Ovary (tissue), 9 donors: ENCODE measurements around the gene FOCAD. TPM values are rescaled to one million over a fixed set of nuclear protein-coding genes. Genes with fewer than 3 reads are reported as not detected.

Source experiments
- DNase-seq, 5 donors: peaks; one replicate each; pipeline ENCODE4 v3.0.0-alpha.2; 2019 to 2020
- H3K27ac ChIP-seq, 2 donors: fragments of 200-600 bp; one replicate each; pipeline versions ENCODE4 v1.5.1 to v1.8.0; 2019 to 2022
- H3K27me3 ChIP-seq: fragments of 200-600 bp; one replicate; pipeline ENCODE4 v1.8.0; 2022
- H3K36me3 ChIP-seq: fragments of 200-600 bp; sonication (generic); one replicate; pipeline ENCODE4 v1.5.1; 2019
- H3K4me1 ChIP-seq: one replicate; pipeline ENCODE4 v1.8.1; 2013; ENCODE audit warnings: mild to moderate bottlenecking, moderate library complexity; ENCODE audit not compliant: insufficient read depth
- H3K4me3 ChIP-seq: fragments of 200-600 bp; sonication (generic); one replicate; pipeline ENCODE4 v1.5.1; 2017
- H3K9me3 ChIP-seq, 2 donors: fragments of 200-600 bp in 1 of 2; sonication (generic) in 1 of 2; one replicate each; pipeline versions ENCODE4 v1.5.1 to v1.8.1; 2013 to 2019; ENCODE audit warnings: mild to moderate bottlenecking in 1 of 2, moderate library complexity in 1 of 2
- EP300 ChIP-seq: sonication (generic); formaldehyde crosslinking; IDR thresholded peaks from one replicate; pipeline ENCODE4 v1.6.1; 2017; ENCODE audit warnings: antibody characterized with exemption
- POLR2A ChIP-seq: fragments of 450-650 bp; IDR thresholded peaks from one replicate; pipeline ENCODE4 v1.6.1; 2017; ENCODE audit warnings: antibody characterized with exemption, mild to moderate bottlenecking, moderate library complexity
- WGBS, 3 donors: extraction: QIAGEN DNeasy Blood & Tissue Kit in 1 of 3; methylation state at CpG; one replicate each; pipeline versions ENCODE4 v1.1.5 to v1.1.7; 2013 to 2017; 5-methylcytosine and 5-hydroxymethylcytosine counted together
- intact Hi-C, 4 donors: fragments of 100-400 bp; cut with DNase I; formaldehyde crosslinking; loops; one replicate each; pipeline versions ENCODE4 v1.11.0 to v1.15.1; 2022 to 2023
- polyA plus RNA-seq, 2 donors: library from polyadenylated mRNA; stranded (reverse); fragments of 200-250 nt in 1 of 2; fragments of 350-450 nt in 1 of 2; fragmentation: Illumina TruSeq in 1 of 2; extraction: RNeasy Lipid Tissue Mini Kit (QIAGEN cat#74804) in 1 of 2; gene quantifications; one replicate each; pipeline ENCODE4 v1.2.3, GENCODE V29; 2013 to 2014
- total RNA-seq, 7 donors: library from RNA; depleted of rRNA in 2 of 7; stranded (reverse); fragments of >200 nt in 2 of 7; fragmentation: NEBNext Ultra II Directional in 3 of 7; extraction: Animal tissue kit (Norgen Biotek cat#: 25700) in 3 of 7; gene quantifications; one replicate each; pipeline versions ENCODE4 v1.1.0 to v1.2.4, GENCODE V29; 2016 to 2023
- TF ChIP-seq, protein P1 (sequence below), 3 donors: fragments of 450-650 bp in 2 of 3; fragments of 200-600 bp in 1 of 3; IDR thresholded peaks; one replicate each; pipeline versions ENCODE4 v1.5.1 to v1.8.0; 2016 to 2022; ENCODE audit warnings: antibody characterized with exemption in 3 of 3, mild to moderate bottlenecking in 1 of 3
- donor health status: DM: no; HTN: no; CAD: no; lungs with moderate emphysema.
- donor health status: DM: no; HTN: no; CAD: no.
- donor health status: Bipolar disorder and iron deficiency.
- donor health status: DM: yes; HTN: yes; CAD: no.
- donor health status: DM: no; HTN: no; CAD: no.
- donor health status: DM: yes; HTN: yes; CAD: no.

Gene FOCAD
- total and polyA plus RNA-seq, 9 donors: 5.4 to 39.2 (median 22.2) TPM

GRCh38 chr9:20775683-20776082 is 91.6 kb downstream of the FOCAD start:
- TF ChIP-seq, protein P1, sequence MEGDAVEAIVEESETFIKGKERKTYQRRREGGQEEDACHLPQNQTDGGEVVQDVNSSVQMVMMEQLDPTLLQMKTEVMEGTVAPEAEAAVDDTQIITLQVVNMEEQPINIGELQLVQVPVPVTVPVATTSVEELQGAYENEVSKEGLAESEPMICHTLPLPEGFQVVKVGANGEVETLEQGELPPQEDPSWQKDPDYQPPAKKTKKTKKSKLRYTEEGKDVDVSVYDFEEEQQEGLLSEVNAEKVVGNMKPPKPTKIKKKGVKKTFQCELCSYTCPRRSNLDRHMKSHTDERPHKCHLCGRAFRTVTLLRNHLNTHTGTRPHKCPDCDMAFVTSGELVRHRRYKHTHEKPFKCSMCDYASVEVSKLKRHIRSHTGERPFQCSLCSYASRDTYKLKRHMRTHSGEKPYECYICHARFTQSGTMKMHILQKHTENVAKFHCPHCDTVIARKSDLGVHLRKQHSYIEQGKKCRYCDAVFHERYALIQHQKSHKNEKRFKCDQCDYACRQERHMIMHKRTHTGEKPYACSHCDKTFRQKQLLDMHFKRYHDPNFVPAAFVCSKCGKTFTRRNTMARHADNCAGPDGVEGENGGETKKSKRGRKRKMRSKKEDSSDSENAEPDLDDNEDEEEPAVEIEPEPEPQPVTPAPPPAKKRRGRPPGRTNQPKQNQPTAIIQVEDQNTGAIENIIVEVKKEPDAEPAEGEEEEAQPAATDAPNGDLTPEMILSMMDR (IDR thresholded peaks at IDR 0.05): no peak
- no peak for TF ChIP-seq EP300
- no peak for TF ChIP-seq POLR2A
- no peaks in the 10 kb centered on the region for H3K9me3 ChIP-seq
- DNase-seq: no peak
- no peaks in the 10 kb centered on the region for H3K27me3 ChIP-seq
- H3K27ac ChIP-seq: no peak overlapping the region
- 96 to 99% (median 97%) methylated on average over 2 of the region's 2 CpGs for WGBS, 3 donors
- H3K4me1 ChIP-seq: no peaks in the 10 kb centered on the region
- intact Hi-C loops: no loop called here
- H3K4me3 ChIP-seq: no peak overlapping the region
- no peaks in the 10 kb centered on the region for H3K36me3 ChIP-seq

GRCh38 chr9:20781092-20781491 is 97.0 kb downstream of the FOCAD start:
- DNase-seq: no peak
- no peaks in the 10 kb centered on the region for H3K9me3 ChIP-seq
- TF ChIP-seq POLR2A (no peak), EP300 (no peak)
- intact Hi-C loops: no loop called here
- no peaks in the 10 kb centered on the region for H3K4me1 ChIP-seq
- H3K27me3 ChIP-seq: no peaks in the 10 kb centered on the region
- no peak overlapping the region for H3K27ac ChIP-seq
- H3K36me3 ChIP-seq: no peaks in the 10 kb centered on the region
- no peak overlapping the region for H3K4me3 ChIP-seq

GRCh38 chr9:20782289-20782688 is 98.2 kb downstream of the FOCAD start:
- intact Hi-C loops: no loop called here
- 94 to 97% (median 96%) methylated on average over 5 of the region's 5 CpGs for WGBS, 3 donors
- TF ChIP-seq POLR2A: no peak
- TF ChIP-seq EP300: no peak
- TF ChIP-seq, protein P1 (IDR thresholded peaks at IDR 0.05): no peak
- no peak for DNase-seq
- Histone ChIP-seq H3K4me3 (no peak overlapping the region), H3K4me1 (no peaks in the 10 kb centered on the region), H3K27ac (no peak overlapping the region), H3K36me3 (no peaks in the 10 kb centered on the region), H3K27me3 (no peaks in the 10 kb centered on the region), H3K9me3 (no peaks in the 10 kb centered on the region)

DNA sequence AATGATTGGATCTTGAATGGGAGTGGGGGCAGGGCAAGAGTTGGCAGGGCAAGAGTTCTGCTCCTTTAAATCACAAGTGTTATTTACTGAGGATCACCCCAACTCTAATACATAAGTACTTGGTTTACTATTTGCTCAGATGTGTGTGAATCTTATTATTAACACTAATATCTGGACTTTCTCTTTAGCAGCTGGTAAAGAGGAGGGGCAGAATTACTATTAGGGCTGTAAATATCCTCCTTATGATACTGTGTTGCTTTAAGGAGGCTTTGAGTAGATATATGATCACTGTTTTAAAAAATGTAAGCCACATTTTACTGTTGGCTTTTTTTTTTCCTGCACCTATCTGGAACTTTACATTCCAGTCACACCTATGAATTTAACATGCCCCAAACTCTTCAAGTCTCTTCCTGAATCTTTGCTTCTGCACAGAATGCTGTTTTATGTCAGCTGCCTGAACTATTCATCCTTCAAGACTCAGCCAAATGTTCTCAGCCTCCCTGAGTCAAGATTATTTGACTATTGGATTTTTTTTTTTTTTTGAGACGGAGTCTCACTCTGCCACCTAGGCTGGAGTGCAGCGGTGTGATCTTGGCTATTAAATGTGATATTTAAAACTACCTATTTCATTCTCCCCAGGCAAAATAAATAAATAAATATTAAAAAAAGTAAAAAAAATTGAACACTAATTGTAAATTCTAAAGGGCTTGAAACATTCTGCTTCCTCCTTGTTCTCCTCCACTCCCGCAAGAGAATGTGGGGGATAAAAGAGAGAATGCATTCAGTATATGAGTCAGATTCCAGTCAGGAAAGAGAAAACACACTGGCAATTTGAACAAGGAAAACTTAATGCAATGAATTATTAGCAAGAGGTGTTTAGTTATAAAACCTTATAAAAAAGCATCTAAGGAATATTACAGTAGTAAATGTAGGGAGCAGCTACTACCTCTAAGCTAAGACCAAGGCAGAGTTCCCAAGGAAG is 99.3 kb downstream of the FOCAD start:
- H3K4me1 ChIP-seq: no peaks in the 10 kb centered on the region
- intact Hi-C loops: no loop called here
- WGBS, 3 donors: 82 to 94% (median 83%) methylated on average over 3 of the region's 3 CpGs
- H3K36me3 ChIP-seq: no peaks in the 10 kb centered on the region
- no peaks in the 10 kb centered on the region for H3K27me3 ChIP-seq
- TF ChIP-seq, protein P1 (IDR thresholded peaks at IDR 0.05): no peak
- no peaks in the 10 kb centered on the region for H3K9me3 ChIP-seq
- no peak for DNase-seq
- H3K4me3 ChIP-seq: no peak overlapping the region
- H3K27ac ChIP-seq: no peak overlapping the region

- Histone ChIP-seq H3K36me3 (no peaks in the 10 kb centered on the region), H3K4me1 (no peaks in the 10 kb centered on the region), H3K4me3 (no peak overlapping the region), H3K27ac (no peak overlapping the region), H3K27me3 (no peaks in the 10 kb centered on the region), H3K9me3 (no peaks in the 10 kb centered on the region)
- no peak for DNase-seq
- intact Hi-C loops: no loop called here
- TF ChIP-seq POLR2A (no peak), EP300 (no peak)
- TF ChIP-seq, protein P1 (IDR thresholded peaks at IDR 0.05): no peak
- WGBS, 3 donors: 88 to 93% (median 91%) methylated on average over 1 of the region's 1 CpG
These were observed 100.1 kb downstream of the FOCAD start for GRCh38 chr9:20784196-20784595.
